GM19035 (cell line): ENCODE measurements around the gene SNAP25.

Experiments used
- ATAC-seq: cut with Tn5 transposase; IDR thresholded peaks from one replicate; pipeline ENCODE4 v1.9.1; 2021; ENCODE audit not compliant: unreplicated experiment

The SNAP25 gene

GRCh38 chr20:10328897-10329255 is 110.2 kb downstream of the SNAP25 start:
- no peak for ATAC-seq

GRCh38 chr20:10329387-10330005 is 110.9 kb downstream of the SNAP25 start:
- ATAC-seq, result no peak

GRCh38 chr20:10330071-10330470 is 111.4 kb downstream of the SNAP25 start:
- no peak for ATAC-seq

- ATAC-seq, result no peak
These were observed 114.2 kb downstream of the SNAP25 start for GRCh38 chr20:10332656-10333415.

- no peak for ATAC-seq
These were observed 118.5 kb downstream of the SNAP25 start for GRCh38 chr20:10336959-10337729.

GRCh38 chr20:10338426-10339180 is 120.0 kb downstream of the SNAP25 start:
- ATAC-seq, result no peak

GRCh38 chr20:10339609-10340008 is 121.0 kb downstream of the SNAP25 start:
- no peak for ATAC-seq

GRCh38 chr20:10342152-10342551 is 123.5 kb downstream of the SNAP25 start:
- ATAC-seq, result no peak

- no peak for ATAC-seq
These were observed 126.3 kb downstream of the SNAP25 start for GRCh38 chr20:10344953-10345352.

GRCh38 chr20:10347086-10347880 is 128.7 kb downstream of the SNAP25 start:
- ATAC-seq, result no peak

GRCh38 chr20:10349118-10349517 is 130.5 kb downstream of the SNAP25 start:
- no peak for ATAC-seq

GRCh38 chr20:10350188-10350842 is 131.7 kb downstream of the SNAP25 start:
- no peak for ATAC-seq

GRCh38 chr20:10352934-10353824 is 134.5 kb downstream of the SNAP25 start:
- ATAC-seq, result no peak

GRCh38 chr20:10356628-10357027 is 138.0 kb downstream of the SNAP25 start:
- no peak for ATAC-seq
